ENCODE measurements around the gene NDUFAF7. TPM values are rescaled to one million over a fixed set of nuclear protein-coding genes. Genes with fewer than 3 reads are reported as not detected.
A peak's percentile ranks its signal among the peaks of the same experiment; 100 is the strongest.
"Not testable (repeated sequence)": the region's sequence is repeated elsewhere in the genome, so short reads cannot be mapped to it uniquely, and the experiment has no call there.

Gene NDUFAF7
- total RNA-seq, 4 donors from 2014 or later: 9.8 to 20.8 (median 12.3) TPM

DNA sequence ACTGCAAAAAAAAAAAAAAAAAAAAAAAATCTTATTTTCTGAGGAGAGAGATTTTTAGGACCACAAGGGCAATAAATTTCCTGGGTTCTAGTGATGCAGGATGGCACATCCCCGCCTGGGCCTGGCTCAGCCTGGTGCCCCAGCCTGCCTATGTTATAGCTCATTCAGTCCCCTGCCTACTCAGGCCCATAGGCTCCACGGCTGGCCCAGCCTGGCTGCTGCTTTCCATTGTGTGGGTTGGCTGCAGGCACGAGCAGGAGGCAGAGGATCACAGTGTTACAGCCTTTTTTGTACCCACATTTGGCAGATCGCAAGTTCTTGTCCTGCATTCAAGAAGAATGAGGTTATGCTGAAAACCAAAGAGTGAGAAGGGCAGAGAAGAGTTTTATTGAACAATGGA lies 40.2 kb upstream of the NDUFAF7 start:
- Histone ChIP-seq H3K4me3 (no peak overlapping the region), H3K36me3 (no peaks in the 10 kb centered on the region), H3K27me3 (no peaks in the 10 kb centered on the region), H3K4me1 (peaks cover 17% of the 10 kb centered on the region), H3K27ac (no peak overlapping the region), H3K9me3 (no peaks in the 10 kb centered on the region)
- no peak for DNase-seq (ENCODE audit: low spot score in 2 of 2)
- WGBS: 75% methylated on average over 4 of the region's 4 CpGs
- TF ChIP-seq, protein P1, sequence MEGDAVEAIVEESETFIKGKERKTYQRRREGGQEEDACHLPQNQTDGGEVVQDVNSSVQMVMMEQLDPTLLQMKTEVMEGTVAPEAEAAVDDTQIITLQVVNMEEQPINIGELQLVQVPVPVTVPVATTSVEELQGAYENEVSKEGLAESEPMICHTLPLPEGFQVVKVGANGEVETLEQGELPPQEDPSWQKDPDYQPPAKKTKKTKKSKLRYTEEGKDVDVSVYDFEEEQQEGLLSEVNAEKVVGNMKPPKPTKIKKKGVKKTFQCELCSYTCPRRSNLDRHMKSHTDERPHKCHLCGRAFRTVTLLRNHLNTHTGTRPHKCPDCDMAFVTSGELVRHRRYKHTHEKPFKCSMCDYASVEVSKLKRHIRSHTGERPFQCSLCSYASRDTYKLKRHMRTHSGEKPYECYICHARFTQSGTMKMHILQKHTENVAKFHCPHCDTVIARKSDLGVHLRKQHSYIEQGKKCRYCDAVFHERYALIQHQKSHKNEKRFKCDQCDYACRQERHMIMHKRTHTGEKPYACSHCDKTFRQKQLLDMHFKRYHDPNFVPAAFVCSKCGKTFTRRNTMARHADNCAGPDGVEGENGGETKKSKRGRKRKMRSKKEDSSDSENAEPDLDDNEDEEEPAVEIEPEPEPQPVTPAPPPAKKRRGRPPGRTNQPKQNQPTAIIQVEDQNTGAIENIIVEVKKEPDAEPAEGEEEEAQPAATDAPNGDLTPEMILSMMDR (IDR thresholded peaks at IDR 0.05): no peak
- no peak for TF ChIP-seq POLR2AphosphoS5 (IDR thresholded peaks at IDR 0.05)
- TF ChIP-seq EP300 (IDR thresholded peaks at IDR 0.05): no peak
- no peak for TF ChIP-seq POLR2A (IDR thresholded peaks at IDR 0.05)

DNA sequence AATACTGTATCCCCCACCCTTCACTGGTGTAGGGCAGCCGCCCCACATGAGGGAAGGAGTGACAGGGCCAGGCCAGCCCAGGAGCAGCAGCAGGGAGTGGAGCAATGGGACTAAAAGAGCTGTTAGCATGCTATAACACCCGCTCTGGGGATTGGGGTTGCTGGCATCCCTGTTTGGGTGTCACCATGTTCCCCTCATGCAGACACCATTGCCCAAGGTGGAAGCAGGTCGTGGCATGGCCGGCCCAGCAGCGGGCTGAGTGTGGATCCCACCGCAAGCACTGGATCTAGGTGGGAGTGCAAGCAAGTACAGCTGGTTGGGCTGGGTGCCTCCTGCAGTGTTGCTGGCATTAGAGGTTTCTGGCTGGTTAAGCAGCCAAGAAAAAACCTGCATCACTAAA lies 39.7 kb upstream of the NDUFAF7 start:
- no peak for TF ChIP-seq POLR2A (IDR thresholded peaks at IDR 0.05)
- no peak for DNase-seq (ENCODE audit: low spot score in 2 of 2)
- no peaks in the 10 kb centered on the region for H3K36me3 ChIP-seq
- no peak overlapping the region for H3K4me3 ChIP-seq
- H3K9me3 ChIP-seq: no peaks in the 10 kb centered on the region
- 80% methylated on average over 4 of the region's 6 CpGs for WGBS
- peaks cover 20% of the 10 kb centered on the region for H3K4me1 ChIP-seq
- H3K27me3 ChIP-seq: no peaks in the 10 kb centered on the region
- H3K27ac ChIP-seq: no peak overlapping the region

DNA sequence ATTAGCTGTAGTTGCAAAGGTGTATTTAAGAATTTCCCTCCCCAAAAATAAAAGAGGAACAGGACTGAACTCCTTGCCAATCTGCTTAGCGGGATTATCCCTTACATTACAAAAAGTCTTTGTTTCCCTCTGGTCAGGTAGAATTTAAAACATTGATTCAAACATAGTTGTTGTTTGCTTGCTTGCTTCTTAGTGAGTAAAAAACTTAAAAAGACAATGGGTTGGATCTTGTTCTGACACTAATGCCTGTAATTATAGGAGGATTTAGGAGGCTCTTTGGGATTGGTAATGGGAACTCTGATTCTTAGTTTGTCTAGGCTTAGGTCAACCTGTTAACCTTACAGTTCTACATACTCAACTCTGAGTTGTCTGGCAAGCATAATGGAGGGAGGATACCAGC lies 38.9 kb upstream of the NDUFAF7 start:
- Histone ChIP-seq H3K9me3 (no peaks in the 10 kb centered on the region), H3K4me1 (peaks cover 28% of the 10 kb centered on the region), H3K27ac (no peak overlapping the region), H3K4me3 (no peak overlapping the region), H3K27me3 (no peaks in the 10 kb centered on the region), H3K36me3 (no peaks in the 10 kb centered on the region)
- TF ChIP-seq EP300 (IDR thresholded peaks at IDR 0.05) (no peak), POLR2A (IDR thresholded peaks at IDR 0.05) (no peak), POLR2AphosphoS5 (IDR thresholded peaks at IDR 0.05) (no peak)
- TF ChIP-seq, protein P1 (IDR thresholded peaks at IDR 0.05): no peak
- no peak for DNase-seq (ENCODE audit: low spot score in 2 of 2)
- WGBS: 89% methylated on average over 1 of the region's 1 CpG

DNA sequence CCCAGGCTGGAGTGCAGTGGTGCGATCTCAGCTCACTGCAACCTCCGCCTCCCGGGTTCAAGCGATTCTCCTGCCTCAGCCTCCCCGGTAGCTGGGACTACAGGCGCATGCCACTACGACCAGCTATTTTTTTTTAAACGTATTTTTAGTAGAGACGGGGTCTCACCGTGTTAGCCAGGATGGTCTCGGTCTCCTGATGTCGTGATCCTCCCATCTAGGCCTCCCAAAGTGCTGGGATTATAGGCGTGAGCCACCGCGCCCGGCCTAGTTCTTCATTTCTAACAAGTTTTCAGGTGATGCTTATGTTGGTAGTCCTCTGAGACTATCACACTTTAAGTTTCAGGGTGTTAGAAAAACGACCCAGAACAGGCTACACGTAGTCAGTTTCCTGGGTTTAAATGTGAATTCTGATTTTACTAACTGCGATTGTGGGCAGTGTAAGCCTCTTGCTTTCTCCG lies 35.6 kb upstream of the NDUFAF7 start:
- H3K27me3 ChIP-seq; H3K9me3 ChIP-seq; DNase-seq (ENCODE audit: low spot score in 2 of 2); H3K36me3 ChIP-seq: not testable (repeated sequence)
- WGBS: 84% methylated on average over 20 of the region's 20 CpGs
- H3K27ac ChIP-seq: peak overlapping the region; percentile 92
- H3K4me3 ChIP-seq: peak overlapping the region; percentile 94
- H3K4me1 ChIP-seq: peaks cover 33% of the 10 kb centered on the region

DNA sequence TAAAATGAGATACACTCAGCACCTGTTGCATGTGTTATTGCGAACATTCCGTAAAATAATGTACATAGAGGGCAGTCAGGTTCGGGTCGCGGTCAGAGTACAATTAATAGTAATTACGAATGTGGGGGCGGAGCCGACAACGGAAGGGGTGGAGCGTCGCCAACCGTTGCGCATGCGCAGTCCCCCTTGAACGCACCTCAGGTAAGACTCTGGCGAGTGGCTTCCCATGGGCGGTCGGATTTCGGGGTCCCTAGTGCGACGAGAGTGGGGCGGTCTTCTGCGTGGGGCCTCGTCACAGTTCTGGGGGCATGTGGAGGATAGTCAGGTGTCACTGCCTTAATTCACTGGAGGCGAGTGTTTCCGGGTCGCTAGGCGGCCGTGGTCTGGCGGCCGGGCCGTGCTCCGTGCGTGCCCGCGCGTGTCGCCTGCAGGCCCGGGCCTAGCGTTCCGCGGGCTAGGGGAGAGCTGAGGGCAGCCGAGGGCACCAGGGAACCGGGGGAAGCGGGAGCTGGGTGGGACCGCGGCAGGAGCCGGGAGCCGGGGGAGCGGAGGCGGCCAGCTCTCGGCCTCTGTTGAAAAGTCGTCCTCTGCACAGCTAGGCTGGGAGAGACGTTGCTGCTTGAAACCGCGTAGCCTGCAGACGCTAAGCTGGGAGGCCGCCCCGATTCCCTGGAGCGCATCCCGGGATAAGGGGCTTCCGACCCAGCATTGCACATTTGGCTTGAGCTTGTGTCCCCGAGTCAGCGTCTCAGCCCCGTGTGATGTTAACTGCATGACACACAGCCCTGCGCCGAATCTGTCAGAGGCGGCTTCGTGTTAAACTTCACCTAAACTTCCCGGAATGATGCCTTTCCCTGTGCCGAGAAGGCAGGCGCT lies 34.9 kb upstream of the NDUFAF7 start, which contains the start of gene CEBPZOS:
CEBPZOS (plus strand) TSS at position 177 of the 876 bp plus-strand sequence. CDS start 3,209 bp downstream, outside the sequence.
- WGBS: under 1% methylated on average over 64 of the region's 72 CpGs
- TF ChIP-seq POLR2A (IDR thresholded peaks at IDR 0.05) (peak; percentile 17 to 61), EP300 (IDR thresholded peaks at IDR 0.05) (peak; percentile 48), POLR2AphosphoS5 (IDR thresholded peaks at IDR 0.05) (peak in 2 of 3 donors; percentile 15 to 68)
- TF ChIP-seq, protein P1 (IDR thresholded peaks at IDR 0.05): peak in 1 of 2 donors; percentile 5
- peak; percentile 89 to 93 for DNase-seq (ENCODE audit: low spot score in 2 of 2)
- Histone ChIP-seq H3K4me3 (peak within 1 kb of the TSS; percentile 94), H3K27me3 (no peaks in the 10 kb centered on the region), H3K36me3 (peaks cover 13% of the 10 kb centered on the region), H3K4me1 (peaks cover 32% of the 10 kb centered on the region), H3K27ac (peak within 1 kb of the TSS; percentile 92), H3K9me3 (no peaks in the 10 kb centered on the region)

DNA sequence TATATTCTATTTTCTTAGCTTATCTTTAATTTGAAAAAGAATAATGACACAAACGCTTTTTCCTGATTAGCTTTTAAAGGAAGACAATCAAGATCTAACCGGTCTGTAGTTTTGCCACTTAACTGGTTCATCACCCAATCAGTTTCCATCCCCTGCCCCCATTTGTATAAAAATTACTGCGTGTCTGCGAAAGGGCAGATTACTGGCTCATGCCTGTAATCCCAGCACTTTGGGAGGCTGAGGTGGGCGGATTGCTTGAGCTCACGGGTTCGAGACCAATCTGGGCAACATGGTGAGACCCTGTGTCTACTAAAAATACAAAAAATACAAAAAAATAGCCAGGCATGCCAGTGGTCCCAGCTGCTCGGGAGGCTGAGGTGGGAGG lies 32.8 kb upstream of the NDUFAF7 start:
- 92% methylated on average over 8 of the region's 8 CpGs for WGBS
- Histone ChIP-seq H3K4me1 (peaks cover 29% of the 10 kb centered on the region), H3K9me3 (peaks cover under 1% of the 10 kb centered on the region), H3K4me3 (no peak overlapping the region), H3K27me3 (no peaks in the 10 kb centered on the region), H3K27ac (no peak overlapping the region), H3K36me3 (peaks cover 33% of the 10 kb centered on the region)
- no peak for DNase-seq (ENCODE audit: low spot score in 2 of 2)
- TF ChIP-seq, protein P1 (IDR thresholded peaks at IDR 0.05): no peak
- no peak for TF ChIP-seq POLR2AphosphoS5 (IDR thresholded peaks at IDR 0.05)
- no peak for TF ChIP-seq POLR2A (IDR thresholded peaks at IDR 0.05)
- TF ChIP-seq EP300 (IDR thresholded peaks at IDR 0.05): no peak

Measured in suprapubic skin (tissue), 4 donors.